Lower lobe of right lung (tissue), 2 donors: Measurements from ENCODE around the gene FARP2. TPM values are rescaled to one million over a fixed set of nuclear protein-coding genes. Genes with fewer than 3 reads are reported as not detected.
"Not testable (repeated sequence)": the region's sequence is repeated elsewhere in the genome, so short reads cannot be mapped to it uniquely, and the experiment has no call there.

ENCODE experiments used
- ATAC-seq, 2 donors: fragments of 200-7000 bp; cut with Tn5 transposase; one replicate each; pipeline ENCODE4 v1.9.1; 2020 to 2022; ENCODE audit warnings: mild to moderate bottlenecking in 2 of 2, moderate library complexity in 2 of 2
- DNase-seq: peaks from one replicate; pipeline ENCODE4 v3.0.0-alpha.2; 2020
- H3K27ac ChIP-seq: fragments of 200-600 bp; one replicate; pipeline ENCODE4 v1.8.0; 2022
- H3K27me3 ChIP-seq: fragments of 200-600 bp; one replicate; pipeline ENCODE4 v1.8.0; 2022; ENCODE audit warnings: low read depth
- H3K36me3 ChIP-seq: fragments of 200-600 bp; one replicate; pipeline ENCODE4 v1.8.0; 2022; ENCODE audit warnings: mild to moderate bottlenecking
- H3K4me1 ChIP-seq: fragments of 200-600 bp; one replicate; pipeline ENCODE4 v1.8.0; 2022
- H3K4me3 ChIP-seq: fragments of 200-600 bp; one replicate; pipeline ENCODE4 v1.8.0; 2022; ENCODE audit warnings: mild to moderate bottlenecking
- H3K9me3 ChIP-seq: fragments of 200-600 bp; one replicate; pipeline ENCODE4 v1.8.0; 2022
- intact Hi-C: fragments of 100-400 bp; cut with DNase I; formaldehyde crosslinking; loops from one replicate; pipeline ENCODE4 v1.11.0; 2022
- total RNA-seq: library from RNA; stranded (reverse); fragmentation: NEBNext Ultra II Directional; extraction: Animal tissue kit (Norgen Biotek cat#: 25700); gene quantifications from one replicate; pipeline ENCODE4 v1.2.1, GENCODE V29; 2021
- TF ChIP-seq, protein P1 (sequence below): fragments of 200-600 bp; IDR thresholded peaks from one replicate; pipeline ENCODE4 v1.8.0; 2022; ENCODE audit warnings: antibody characterized with exemption, mild to moderate bottlenecking
- donor health status: DM: no; HTN: yes; CAD: no; lungs with severe emphysema.

Gene FARP2
- total RNA-seq, 1 donor from 2014 or later: 42.4 TPM

DNA sequence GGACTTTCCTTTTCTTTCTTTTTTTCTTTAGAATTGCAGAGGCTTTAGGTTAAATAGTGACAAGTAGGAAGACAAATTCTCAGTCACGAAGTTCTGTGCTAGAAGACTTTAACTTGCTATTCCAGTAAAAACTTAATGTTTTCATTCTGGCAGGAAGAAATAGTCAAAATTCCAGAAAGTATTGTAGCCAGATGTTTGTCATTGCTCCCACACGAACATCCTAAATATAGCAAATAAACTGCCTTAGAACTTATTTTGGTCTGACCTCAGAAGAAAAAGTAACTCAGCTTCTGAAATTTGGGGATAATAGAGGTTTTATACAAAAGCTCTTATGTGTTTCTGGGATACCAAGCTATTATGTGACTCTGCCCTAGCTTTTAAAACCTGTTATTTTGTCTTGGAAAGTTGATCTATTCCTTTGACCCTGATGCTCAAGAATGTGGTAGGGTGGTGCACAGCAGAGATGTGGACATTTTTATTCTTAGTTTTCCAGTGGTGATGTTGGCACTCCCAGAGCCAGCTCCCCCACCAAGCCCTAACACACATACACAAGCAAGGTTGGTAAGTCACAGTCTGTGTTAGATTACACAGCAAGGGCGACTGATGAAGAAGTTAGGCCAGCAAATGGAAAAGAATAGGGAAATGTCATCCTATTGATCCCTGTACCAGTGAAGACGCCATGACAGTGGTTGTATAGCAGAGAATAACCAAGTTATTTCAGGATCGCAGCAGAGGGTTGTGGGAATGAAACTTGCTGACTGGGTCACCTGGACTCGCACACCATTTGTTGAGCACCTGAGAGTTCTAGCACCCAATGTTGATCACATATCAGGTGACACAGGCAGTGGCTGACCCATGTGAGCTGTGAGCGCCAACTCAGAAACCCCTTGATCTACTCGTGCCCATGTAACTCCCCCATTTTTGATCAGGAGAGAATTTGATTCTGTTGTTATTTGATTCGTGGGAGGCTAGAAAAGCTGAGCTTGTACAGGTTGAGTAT is 23.7 kb downstream of the FARP2 start:
- Histone ChIP-seq H3K27ac (peak overlapping the region; percentile 41), H3K9me3 (no peaks in the 10 kb centered on the region), H3K36me3 (peaks cover 12% of the 10 kb centered on the region), H3K4me3 (no peak overlapping the region), H3K27me3 (no peaks in the 10 kb centered on the region), H3K4me1 (peaks cover 29% of the 10 kb centered on the region)
- no peak for ATAC-seq
- DNase-seq: no peak
- TF ChIP-seq, protein P1, sequence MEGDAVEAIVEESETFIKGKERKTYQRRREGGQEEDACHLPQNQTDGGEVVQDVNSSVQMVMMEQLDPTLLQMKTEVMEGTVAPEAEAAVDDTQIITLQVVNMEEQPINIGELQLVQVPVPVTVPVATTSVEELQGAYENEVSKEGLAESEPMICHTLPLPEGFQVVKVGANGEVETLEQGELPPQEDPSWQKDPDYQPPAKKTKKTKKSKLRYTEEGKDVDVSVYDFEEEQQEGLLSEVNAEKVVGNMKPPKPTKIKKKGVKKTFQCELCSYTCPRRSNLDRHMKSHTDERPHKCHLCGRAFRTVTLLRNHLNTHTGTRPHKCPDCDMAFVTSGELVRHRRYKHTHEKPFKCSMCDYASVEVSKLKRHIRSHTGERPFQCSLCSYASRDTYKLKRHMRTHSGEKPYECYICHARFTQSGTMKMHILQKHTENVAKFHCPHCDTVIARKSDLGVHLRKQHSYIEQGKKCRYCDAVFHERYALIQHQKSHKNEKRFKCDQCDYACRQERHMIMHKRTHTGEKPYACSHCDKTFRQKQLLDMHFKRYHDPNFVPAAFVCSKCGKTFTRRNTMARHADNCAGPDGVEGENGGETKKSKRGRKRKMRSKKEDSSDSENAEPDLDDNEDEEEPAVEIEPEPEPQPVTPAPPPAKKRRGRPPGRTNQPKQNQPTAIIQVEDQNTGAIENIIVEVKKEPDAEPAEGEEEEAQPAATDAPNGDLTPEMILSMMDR: no peak
- intact Hi-C loops: no loop called here

- intact Hi-C loops: no loop called here
- H3K27me3 ChIP-seq: no peaks in the 10 kb centered on the region
- no peak for ATAC-seq
Observed at GRCh38 chr2:241381872-241382271, 25.8 kb downstream of the FARP2 start.

GRCh38 chr2:241385450-241385849 is 29.4 kb downstream of the FARP2 start:
- peaks cover 19% of the 10 kb centered on the region for H3K4me1 ChIP-seq
- ATAC-seq, DNase-seq, intact Hi-C loops, H3K27me3 ChIP-seq, H3K27ac ChIP-seq, H3K36me3 ChIP-seq, H3K4me3 ChIP-seq, H3K9me3 ChIP-seq: not testable (repeated sequence)

More at GRCh38 chr2:241381872-241382271, 25.8 kb downstream of the FARP2 start:
- Histone ChIP-seq H3K4me3 (no peak overlapping the region), H3K27ac (no peak overlapping the region), H3K4me1 (peaks cover 28% of the 10 kb centered on the region), H3K36me3 (peaks cover 6% of the 10 kb centered on the region), H3K9me3 (no peaks in the 10 kb centered on the region)
- TF ChIP-seq, protein P1: no peak
- DNase-seq: no peak

GRCh38 chr2:241386519-241386918 is 30.4 kb downstream of the FARP2 start:
- peaks cover 10% of the 10 kb centered on the region for H3K4me1 ChIP-seq
- DNase-seq (no peak), ATAC-seq (no peak)
- H3K36me3 ChIP-seq: peaks cover 5% of the 10 kb centered on the region
- H3K27ac ChIP-seq: no peak overlapping the region
- TF ChIP-seq, protein P1: no peak
- no peak overlapping the region for H3K4me3 ChIP-seq
- intact Hi-C loops: no loop called here
- no peaks in the 10 kb centered on the region for H3K27me3 ChIP-seq
- H3K9me3 ChIP-seq: no peaks in the 10 kb centered on the region

DNA sequence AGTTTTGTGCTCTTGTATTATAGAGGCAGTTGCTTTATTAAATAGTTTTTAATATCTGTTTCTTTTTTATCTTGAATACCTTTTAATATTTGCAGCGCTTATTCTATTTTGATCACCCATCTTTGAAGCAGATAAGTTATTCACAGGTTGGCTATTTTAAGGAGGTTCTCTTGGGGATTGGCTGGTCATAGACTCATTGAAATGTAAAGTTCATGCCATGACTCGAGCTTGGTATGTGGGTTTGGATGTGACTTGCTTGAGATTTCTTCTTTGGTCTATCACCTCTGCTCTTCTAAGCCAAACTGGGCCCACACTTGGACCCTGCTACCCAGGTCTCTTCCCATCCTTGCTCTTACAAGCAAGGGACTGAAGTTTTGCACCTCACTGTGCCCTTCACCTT is 33.6 kb downstream of the FARP2 start:
- Histone ChIP-seq H3K27ac (no peak overlapping the region), H3K4me1 (no peaks in the 10 kb centered on the region)
- intact Hi-C loops: no loop called here

More for the DNA sequence above, 33.6 kb downstream of the FARP2 start:
- Histone ChIP-seq H3K9me3 (no peaks in the 10 kb centered on the region), H3K27me3 (no peaks in the 10 kb centered on the region), H3K36me3 (no peaks in the 10 kb centered on the region), H3K4me3 (no peak overlapping the region)
- DNase-seq: no peak
- TF ChIP-seq, protein P1: no peak
- ATAC-seq: no peak
